MCF 10A (cell line): Measurements from ENCODE around the gene LIN7C. TPM values are rescaled to one million over a fixed set of nuclear protein-coding genes. Genes with fewer than 3 reads are reported as not detected.

Experiments used
- BruUV-seq: library from RNA; stranded (reverse); fragments of 400-500 nt; replicated peaks from 2 replicates; lab custom pipeline; 2021; lab: Mats Ljungman, UMichigan
- CTCF ChIA-PET: fragments of 300-600 bp; sonication (Branson Sonifier 250); formaldehyde crosslinking; extraction: SDS; loops from one replicate; lab custom pipeline; 2021; ENCODE audit warnings: antibody characterized with exemption, inconsistent platforms; lab: Yijun Ruan, JAX
- POLR2A ChIA-PET: fragments of 300-600, 350-650 bp; sonication (Branson Sonifier 250); formaldehyde crosslinking; extraction: SDS; loops from one replicate; lab custom pipeline; 2020; ENCODE audit warnings: antibody characterized with exemption, inconsistent platforms; lab: Yijun Ruan, JAX
- DNase-seq: peaks from one replicate; pipeline ENCODE4 v3.0.0-alpha.2; 2018; ENCODE audit not compliant: unreplicated experiment
- H3K27ac Mint-ChIP-seq: one replicate; pipeline ENCODE4 v1.8.0; 2022; ENCODE audit warnings: mild to moderate bottlenecking, low read depth, mixed read lengths; ENCODE audit not compliant: unreplicated experiment
- H3K27me3 Mint-ChIP-seq: one replicate; pipeline ENCODE4 v1.8.0; 2022; ENCODE audit warnings: mixed read lengths; ENCODE audit not compliant: insufficient read depth, unreplicated experiment
- H3K36me3 Mint-ChIP-seq: one replicate; pipeline ENCODE4 v1.8.0; 2022; ENCODE audit warnings: mild to moderate bottlenecking, moderate library complexity, mixed read lengths; ENCODE audit not compliant: insufficient read depth, unreplicated experiment
- H3K4me1 Mint-ChIP-seq: one replicate; pipeline ENCODE4 v1.8.0; 2022; ENCODE audit warnings: mixed read lengths; ENCODE audit not compliant: insufficient read depth, unreplicated experiment
- H3K4me3 Mint-ChIP-seq: one replicate; pipeline ENCODE4 v1.8.0; 2022; ENCODE audit warnings: mild to moderate bottlenecking, moderate library complexity, mixed read lengths; ENCODE audit not compliant: unreplicated experiment
- H3K9me3 Mint-ChIP-seq: one replicate; pipeline ENCODE4 v1.8.0; 2022; ENCODE audit warnings: mixed read lengths; ENCODE audit not compliant: unreplicated experiment
- intact Hi-C: fragments of 100-400 bp; cut with micrococcal nuclease; formaldehyde crosslinking; loops from 2 replicates; pipeline ENCODE4 v1.14.1; 2022
- total RNA-seq: library from RNA; stranded (reverse); gene quantifications from 2 replicates; pipeline ENCODE4 v1.2.3, GENCODE V29; 2022
- TF ChIP-seq, protein P1 (sequence below): fragments of 200-600 bp; IDR thresholded peaks from one replicate; pipeline ENCODE4 v1.8.0; 2022; ENCODE audit warnings: antibody characterized with exemption, mild to moderate bottlenecking; ENCODE audit not compliant: unreplicated experiment

Gene LIN7C
- total RNA-seq, 1 experiment from 2014 or later = 47.7 TPM

DNA sequence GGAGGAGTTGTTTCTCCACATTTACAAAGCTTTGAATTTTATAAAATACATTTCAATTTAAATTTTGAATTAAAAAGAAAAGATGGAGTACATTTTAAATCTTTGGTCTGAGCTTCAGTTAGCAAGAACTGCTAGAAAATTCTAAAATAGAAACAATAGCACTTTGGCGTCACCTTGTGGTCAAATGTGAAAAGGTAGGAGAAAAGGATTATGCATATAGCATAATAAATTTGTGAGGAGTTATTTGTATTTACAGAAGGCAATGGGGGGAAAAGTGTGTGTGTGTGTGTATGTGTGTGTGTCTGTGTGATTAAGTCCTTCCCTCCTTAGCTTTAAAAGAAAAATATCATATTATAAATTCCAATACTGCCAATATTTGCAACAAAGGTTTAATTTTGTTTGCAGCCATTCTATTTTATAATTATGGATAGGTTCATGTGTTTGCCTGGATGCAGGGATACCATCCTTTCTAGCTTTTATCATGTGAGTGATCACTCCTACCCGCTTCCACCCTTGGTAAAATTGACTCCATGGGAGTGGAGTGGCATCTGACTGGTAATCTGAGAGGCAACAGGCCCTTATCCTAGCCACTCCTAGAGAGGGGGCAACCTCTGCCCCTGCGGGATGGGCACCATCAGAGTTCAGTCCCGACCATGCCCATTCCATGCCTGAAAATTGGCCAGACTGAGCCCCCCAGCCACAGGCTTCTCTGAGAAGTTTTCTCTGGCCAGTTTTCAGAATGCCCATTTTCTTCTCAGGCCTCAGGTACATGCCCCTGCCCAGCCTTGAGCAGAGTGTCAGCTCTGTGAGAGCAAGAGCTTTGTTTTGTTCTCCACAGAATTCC, 20.4 kb downstream of the LIN7C start:
- H3K4me3 Mint-ChIP-seq = no peak overlapping the region
- H3K9me3 Mint-ChIP-seq = no peaks in the 10 kb centered on the region

DNA sequence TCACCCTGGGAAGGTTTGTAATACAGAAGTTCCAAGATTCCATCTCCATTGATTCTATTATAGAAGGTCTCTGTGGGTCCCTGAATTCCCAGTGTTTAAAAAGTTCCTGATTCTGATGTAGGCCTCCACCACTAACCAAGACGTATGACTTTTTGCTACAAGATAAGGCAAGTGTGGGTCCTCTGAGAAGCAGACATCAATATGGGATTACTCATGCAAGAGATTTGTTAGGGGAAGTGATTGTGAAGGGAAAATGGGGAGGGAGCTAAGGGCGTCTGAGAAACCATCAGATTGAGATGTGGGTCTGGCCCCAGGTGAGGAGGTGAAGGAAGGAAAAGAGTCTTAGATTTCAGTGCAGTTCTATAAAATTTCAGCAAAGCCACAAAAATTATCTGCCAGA, 23.8 kb downstream of the LIN7C start:
- Mint-ChIP-seq H3K27ac (no peak overlapping the region), H3K9me3 (no peaks in the 10 kb centered on the region), H3K4me3 (no peak overlapping the region), H3K4me1 (no peaks in the 10 kb centered on the region), H3K36me3 (peaks cover 4% of the 10 kb centered on the region), H3K27me3 (no peaks in the 10 kb centered on the region)
- TF ChIP-seq, protein P1, sequence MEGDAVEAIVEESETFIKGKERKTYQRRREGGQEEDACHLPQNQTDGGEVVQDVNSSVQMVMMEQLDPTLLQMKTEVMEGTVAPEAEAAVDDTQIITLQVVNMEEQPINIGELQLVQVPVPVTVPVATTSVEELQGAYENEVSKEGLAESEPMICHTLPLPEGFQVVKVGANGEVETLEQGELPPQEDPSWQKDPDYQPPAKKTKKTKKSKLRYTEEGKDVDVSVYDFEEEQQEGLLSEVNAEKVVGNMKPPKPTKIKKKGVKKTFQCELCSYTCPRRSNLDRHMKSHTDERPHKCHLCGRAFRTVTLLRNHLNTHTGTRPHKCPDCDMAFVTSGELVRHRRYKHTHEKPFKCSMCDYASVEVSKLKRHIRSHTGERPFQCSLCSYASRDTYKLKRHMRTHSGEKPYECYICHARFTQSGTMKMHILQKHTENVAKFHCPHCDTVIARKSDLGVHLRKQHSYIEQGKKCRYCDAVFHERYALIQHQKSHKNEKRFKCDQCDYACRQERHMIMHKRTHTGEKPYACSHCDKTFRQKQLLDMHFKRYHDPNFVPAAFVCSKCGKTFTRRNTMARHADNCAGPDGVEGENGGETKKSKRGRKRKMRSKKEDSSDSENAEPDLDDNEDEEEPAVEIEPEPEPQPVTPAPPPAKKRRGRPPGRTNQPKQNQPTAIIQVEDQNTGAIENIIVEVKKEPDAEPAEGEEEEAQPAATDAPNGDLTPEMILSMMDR = no peak
- BruUV-seq = no TSS peak
- no peak for DNase-seq
- CTCF ChIA-PET = interaction anchor here (4.2 to 7.8 kb wide), 2 partner anchors 186 to 297 kb away, joined by 56 to 121 read pairs; no protein-coding TSS in a partner anchor
- intact Hi-C loops = no loop called here
- POLR2A ChIA-PET = interaction anchor here (3.6 kb wide), 1 partner anchor 10 kb away, joined by 15 read pairs; the partner anchor contains the start of gene LGR4

More for the DNA sequence above, 20.4 kb downstream of the LIN7C start:
- Mint-ChIP-seq H3K27ac (no peak overlapping the region), H3K36me3 (peaks cover 28% of the 10 kb centered on the region), H3K27me3 (no peaks in the 10 kb centered on the region), H3K4me1 (no peaks in the 10 kb centered on the region)
- peak; percentile 71 for DNase-seq
- POLR2A ChIA-PET = interaction anchor here (0.6 to 2.8 kb wide), 17 partner anchors 10 to 1827 kb away, joined by 3 to 15 read pairs (median 3); partner anchors contain the start of genes CCDC34 and LGR4
- intact Hi-C loops = loop anchor here (1.0 to 5.0 kb wide), 4 partner anchors 190 to 734 kb away; no protein-coding TSS in a partner anchor
- BruUV-seq = no TSS peak
- TF ChIP-seq, protein P1 = peak; percentile 88
- CTCF ChIA-PET = interaction anchor here (0.5 to 7.8 kb wide), 56 partner anchors 9 to 1141 kb away, joined by 3 to 121 read pairs (median 5); partner anchors contain the start of gene LGR4

DNA sequence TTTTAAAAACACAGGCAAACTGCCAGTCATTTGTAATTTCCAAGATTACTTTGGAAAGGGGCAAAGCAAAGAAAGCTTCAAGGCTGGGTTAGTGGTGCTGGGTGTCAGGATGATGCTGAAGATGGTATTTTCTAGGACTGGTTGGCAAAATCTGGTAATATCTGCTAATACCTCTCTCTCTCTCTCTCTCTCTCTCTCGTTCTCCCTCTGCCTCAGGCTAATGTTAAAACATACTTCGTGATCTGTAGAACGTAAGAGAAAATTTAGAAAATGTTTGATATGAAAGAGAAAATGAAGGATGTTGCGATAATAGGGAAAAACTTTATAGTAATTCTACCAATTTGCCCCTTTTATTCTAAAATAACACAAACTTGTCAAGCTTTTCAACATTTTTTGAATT, 24.6 kb downstream of the LIN7C start:
- POLR2A ChIA-PET = interaction anchor here (3.6 kb wide), 1 partner anchor 9 kb away, joined by 15 read pairs; the partner anchor contains the start of gene LGR4
- H3K36me3 Mint-ChIP-seq = no peaks in the 10 kb centered on the region
- DNase-seq = no peak

More for the DNA sequence above, 24.6 kb downstream of the LIN7C start:
- Mint-ChIP-seq H3K9me3 (no peaks in the 10 kb centered on the region), H3K27ac (no peak overlapping the region), H3K4me1 (no peaks in the 10 kb centered on the region), H3K4me3 (no peak overlapping the region), H3K27me3 (no peaks in the 10 kb centered on the region)
- CTCF ChIA-PET = interaction anchor here (0.6 to 7.8 kb wide), 7 partner anchors 19 to 749 kb away, joined by 3 to 121 read pairs (median 4); no protein-coding TSS in a partner anchor
- intact Hi-C loops = no loop called here
- BruUV-seq = no TSS peak
- TF ChIP-seq, protein P1 = no peak
